Measurements from ENCODE around the gene GK. TPM values are rescaled to one million over a fixed set of nuclear protein-coding genes. Genes with fewer than 3 reads are reported as not detected.
A peak's percentile ranks its signal among the peaks of the same experiment; 100 is the strongest.
"Not testable (repeated sequence)": the region's sequence is repeated elsewhere in the genome, so short reads cannot be mapped to it uniquely, and the experiment has no call there.

The GK gene
- total RNA-seq = 1.7 and 3.7 TPM in 2 replicates

DNA sequence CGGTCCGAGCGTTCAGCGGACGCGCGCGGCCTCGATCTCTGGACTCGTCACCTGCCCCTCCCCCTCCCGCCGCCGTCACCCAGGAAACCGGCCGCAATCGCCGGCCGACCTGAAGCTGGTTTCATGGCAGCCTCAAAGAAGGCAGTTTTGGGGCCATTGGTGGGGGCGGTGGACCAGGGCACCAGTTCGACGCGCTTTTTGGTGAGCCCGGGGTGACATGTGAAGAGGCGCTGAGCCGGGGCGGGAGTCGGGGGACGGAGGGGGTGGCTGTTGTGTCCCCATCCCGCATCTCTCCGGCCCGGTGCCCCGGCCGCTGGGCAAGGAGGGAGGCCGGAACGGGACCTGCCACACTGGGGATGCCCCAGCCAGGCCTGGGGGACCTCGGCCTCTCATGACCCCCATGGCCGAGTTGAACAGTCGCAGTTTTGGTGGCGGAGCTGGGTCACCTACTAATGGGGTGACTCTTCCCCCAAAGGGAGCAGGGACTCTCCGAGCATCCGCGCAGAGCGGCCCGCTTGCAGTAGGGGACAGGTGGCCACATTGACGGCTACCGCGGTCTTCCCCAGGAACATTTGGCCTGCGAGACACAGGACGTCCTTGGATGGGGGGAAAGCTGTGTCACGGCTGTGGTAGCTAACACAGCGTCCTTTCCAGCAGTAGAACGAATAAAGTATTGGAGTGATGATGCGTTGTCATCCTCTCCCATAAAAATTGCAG is at the start of gene GK:
Gene GK (plus strand): TSS at position 9 of the 717 bp plus-strand sequence. CDS start 115 bp downstream, at position 124.
- DNase-seq = peak; percentile 10

DNA sequence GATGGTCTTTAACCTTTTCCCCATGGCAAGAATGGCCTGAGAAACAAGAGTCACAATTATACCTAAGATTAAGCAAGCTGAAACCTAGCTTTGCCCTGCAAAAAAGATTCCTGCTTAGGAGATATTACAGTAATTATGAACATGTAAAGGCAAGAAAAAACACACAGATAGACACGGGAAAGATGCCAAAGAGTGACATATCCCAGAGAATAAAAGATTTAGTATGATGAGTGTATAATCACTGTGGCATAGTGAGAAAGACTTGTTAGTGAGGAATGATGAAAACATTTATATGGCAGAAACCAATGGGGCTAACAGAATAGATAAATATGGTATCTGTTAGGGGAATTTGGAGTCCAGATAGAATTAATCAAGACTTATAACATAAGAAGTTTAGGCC is 46.1 kb upstream of the GK start:
- no peak for DNase-seq

DNA sequence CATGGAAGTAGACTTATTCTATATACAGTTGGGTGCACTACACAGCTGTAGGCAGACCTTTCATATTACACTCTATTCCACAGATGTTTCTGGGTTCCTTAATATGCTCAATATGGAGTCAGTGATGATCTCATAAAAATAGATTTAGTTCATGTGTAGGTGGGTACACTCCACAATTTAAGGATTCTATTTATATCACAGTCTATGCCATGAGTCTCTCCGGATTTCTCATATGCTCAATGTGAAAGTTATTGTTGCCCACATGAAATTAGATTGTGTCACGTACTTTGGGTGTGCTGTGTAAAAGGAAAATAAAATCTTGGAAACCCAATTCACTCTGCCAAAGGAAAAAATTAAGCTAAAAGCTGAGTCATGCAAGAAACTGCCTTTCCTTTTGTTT is 43.2 kb upstream of the GK start:
- DNase-seq = no peak

DNA sequence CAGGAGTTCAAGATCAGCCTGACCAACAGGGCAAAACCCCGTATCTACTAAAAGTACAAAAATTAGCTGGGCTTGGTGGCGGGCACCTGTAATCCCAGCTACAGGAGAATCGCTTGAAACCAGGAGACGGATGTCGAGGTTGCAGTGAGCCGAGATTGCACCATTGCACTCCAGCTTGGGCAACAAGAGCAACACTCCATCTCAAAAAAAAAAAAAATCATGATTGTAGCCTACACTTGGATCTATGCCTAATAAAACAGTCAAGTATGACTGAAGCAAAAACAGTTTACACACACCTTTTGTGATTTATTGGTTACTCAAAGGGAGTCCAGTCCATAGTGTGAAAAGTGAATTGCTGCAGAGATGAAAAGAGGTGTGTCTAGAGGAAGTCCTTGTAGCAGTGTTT is 41.0 kb upstream of the GK start:
- no peak for DNase-seq

DNA sequence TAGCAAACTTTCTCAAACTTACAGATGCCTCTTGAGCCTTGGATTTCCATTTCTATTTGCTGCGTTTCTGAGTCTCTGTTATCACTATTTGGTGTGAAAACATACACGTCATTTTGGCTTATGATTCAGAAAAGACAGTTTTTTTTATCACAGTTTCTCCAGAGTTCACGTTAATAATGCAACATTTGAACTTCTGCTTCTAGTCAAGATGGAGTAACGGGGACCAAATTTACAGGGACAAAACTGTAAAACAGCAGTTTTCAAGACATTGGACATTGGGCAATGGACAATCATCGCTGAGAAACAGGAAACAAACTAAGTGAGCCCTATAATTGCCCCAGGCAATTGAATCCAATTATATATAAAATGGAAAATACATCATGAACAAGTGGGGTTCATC is 39.5 kb upstream of the GK start:
- DNase-seq = no peak

DNA sequence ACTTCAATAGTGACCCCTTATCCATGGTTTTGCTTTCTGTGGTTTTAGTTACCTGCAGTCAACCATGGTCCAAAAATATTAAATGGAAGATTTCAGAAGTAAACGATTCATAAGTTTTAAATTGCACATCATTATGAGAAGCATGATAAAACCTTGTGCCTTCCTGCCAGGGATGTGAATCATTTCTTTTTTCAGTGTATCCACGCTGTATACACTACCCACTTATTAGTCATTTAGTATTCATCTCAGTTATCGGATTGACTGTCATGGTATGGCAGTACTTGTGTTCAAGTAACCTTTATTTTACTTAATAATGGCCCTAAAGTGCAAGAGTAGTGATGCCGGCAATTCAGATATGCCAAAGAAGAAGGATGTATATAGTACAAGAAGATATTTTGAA is 38.0 kb upstream of the GK start:
- no peak for DNase-seq

DNA sequence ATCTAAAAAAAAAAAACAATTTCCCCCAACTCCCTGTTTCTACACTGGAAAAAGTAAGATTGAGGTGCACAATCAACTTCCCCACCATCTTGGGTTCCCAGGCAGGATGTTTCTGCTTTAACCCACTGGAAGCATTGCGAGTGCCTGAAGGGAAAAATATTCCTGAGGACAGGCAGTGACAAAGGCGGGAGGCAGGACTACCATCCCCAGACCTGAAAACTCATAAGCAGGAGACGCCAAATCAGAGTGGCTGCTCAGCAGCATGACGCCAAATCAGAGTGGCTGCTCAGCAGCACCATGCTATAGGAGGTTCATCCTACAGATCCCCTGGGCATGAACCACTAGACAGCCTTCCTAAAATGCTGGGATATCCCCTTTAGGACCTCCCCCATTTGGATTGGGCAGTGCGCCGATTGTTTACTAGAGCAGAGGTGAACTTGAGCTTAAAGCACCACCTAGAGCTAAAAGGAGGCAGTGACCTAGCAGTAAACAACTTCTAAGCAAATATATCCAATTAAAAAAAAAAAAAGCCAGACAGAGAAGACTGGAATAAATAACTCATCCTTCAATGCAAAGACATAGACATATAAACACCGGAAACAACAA is 35.0 kb upstream of the GK start:
- no peak for DNase-seq

DNA sequence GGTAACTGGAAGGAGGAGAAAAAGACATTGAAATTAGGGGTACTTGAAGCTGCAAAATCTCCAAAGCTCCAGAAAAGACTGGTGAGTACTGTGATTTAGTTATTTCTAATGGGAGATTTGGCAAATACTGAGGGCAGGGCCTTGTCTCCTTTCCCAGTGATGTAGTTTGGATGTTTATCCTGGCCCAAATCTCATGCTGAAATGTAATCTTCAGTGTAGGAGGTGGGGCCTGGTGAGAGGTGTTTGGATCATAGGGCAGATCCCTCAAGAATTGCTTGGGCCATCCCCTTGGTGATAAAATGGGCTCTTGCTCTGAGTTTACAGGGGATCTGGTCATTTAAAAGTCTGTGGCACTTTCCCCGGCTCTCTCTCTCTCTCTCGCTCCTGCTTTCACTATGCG is 33.1 kb upstream of the GK start:
- DNase-seq = no peak

DNA sequence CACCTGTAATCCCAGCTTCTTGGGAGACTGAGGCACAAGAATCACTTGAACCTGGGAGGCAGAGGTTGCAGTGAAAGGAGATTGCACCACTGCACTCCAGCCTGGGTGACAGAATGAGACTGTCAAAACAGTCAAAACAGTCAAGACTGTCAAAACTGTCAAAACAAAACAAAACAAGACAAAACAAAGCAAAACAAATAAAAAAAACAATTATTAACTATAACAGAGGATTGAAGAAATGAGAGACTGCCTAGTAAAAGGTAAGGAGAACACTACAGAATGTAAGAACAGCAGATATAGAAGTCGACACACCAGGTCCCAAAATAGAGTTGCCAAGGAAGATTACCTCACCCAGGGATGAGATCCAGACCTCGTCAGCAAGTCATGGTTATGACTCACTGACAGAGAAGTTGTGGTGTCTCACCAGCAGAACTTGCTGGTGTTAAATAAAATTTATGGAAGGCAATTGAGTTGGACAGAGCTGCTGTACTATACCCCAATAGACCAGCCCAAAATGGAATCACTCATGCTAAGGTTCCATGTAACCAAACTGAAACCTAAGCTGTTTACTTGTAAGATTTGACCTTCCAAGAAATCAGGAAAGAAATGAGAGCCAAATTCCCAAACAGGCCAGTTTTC is 32.1 kb upstream of the GK start:
- peak; percentile 7 for DNase-seq

DNA sequence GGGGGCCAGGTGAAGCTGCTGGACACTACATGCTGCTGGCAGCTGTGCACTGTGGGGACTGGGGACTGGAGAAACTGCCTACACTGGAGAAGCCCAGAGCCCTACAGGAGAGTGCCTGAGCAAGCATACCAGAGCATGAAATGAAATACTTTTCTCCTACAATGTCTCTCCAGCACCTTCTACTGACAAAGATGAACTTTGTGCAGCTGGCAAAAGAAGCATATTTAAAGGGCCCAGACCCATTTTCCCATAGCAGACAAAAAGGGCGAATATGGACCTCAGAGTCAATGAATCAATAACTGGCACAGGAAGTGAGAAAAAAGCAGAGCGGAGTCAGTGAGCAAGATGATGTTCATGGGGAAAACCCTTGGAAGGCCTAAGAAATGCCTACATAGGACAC is 30.9 kb upstream of the GK start:
- DNase-seq = no peak

DNA sequence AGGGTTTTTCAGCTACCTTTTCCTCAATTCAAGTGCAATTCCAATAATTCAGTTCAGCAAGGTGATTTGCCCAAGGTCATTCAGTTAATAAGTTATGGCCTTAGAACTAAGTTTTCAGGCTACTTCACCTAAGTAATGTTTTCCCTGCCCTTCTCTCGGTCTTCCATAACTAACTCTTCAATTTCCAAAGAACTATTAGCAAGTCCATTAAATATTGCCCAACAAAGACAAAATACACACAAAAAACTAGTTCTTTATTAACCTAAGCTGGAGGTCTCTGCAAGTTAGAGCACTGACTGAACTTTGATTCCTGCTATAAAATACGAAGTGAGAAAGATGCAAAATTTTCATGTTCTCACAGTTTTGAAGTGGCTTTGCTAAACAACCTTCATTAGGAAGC is 26.8 kb upstream of the GK start:
- no peak for DNase-seq

DNA sequence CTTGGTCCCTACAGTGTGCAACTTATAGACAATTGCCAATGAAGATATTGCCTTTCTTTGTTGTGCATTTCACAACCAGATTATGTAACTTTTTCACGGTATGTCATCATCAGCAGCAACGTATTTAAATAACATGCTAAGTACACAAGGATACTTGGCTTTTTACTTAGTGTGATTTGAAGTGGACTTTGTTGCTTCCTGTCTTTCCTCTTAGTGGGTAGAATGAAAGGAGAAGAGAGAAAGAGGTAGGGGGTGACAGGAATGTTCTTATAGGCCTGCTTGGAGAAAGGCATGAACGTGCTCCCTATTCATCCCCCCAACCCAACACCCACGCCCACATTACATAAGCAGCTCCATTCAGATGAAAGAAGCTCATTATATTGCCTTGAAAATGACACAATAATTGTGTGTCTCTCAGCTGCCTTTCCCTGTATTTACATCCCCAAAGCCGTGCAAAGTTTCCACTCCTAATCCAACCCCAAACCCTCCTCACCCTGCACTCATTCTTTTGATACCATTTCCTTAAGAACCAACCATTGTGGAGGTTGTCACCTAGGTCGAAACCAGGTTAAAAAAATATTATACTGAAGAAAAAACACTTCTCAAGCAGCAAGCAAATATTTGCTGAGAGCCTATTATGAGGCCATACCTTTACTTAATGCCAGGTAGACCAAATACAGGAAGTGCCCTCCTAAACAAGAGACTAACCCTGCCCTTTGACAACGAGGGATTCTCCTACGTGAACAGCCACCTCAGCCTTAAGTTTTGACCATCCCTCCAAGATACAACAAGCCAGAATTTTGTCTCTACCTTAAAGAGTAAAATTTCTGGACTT is 25.2 kb upstream of the GK start:
- no peak for DNase-seq

DNA sequence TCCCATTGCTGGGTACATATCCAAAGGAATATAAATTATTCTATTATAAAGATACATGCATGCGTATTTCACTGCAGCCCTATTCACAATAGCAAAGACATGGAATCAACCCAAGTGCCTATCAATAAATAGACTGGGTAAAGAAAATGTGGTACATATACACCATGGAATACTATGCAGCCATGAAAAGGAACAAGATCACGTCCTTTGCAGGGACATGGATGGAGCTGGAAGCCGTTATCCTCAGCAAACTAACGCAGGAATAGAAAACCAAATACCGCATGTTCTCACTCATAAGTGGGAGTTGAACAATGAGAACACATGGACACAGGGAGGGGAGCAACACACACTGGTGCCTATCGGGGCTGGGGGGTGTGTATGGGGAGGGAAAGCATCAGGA is 19.2 kb upstream of the GK start:
- DNase-seq = not testable (repeated sequence)

DNA sequence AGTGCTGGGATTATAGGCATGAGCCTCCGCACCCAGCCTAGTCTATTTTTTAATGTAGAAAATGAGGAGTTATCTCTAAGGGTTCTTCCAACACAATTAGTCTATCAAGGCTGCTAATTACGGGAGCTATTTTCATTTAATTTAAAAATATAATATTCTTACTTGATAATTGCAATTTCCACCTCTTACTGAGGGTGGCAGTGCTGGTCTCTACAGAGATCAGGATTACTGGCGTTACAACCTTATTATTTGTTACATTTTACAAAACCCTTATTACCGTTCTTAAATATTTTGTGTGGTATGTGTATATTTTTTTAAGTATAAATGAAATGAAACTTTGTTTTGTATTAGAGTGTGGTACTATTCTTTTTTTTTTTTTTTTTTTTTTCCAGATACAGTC is 17.6 kb upstream of the GK start:
- peak; percentile 38 for DNase-seq

DNA sequence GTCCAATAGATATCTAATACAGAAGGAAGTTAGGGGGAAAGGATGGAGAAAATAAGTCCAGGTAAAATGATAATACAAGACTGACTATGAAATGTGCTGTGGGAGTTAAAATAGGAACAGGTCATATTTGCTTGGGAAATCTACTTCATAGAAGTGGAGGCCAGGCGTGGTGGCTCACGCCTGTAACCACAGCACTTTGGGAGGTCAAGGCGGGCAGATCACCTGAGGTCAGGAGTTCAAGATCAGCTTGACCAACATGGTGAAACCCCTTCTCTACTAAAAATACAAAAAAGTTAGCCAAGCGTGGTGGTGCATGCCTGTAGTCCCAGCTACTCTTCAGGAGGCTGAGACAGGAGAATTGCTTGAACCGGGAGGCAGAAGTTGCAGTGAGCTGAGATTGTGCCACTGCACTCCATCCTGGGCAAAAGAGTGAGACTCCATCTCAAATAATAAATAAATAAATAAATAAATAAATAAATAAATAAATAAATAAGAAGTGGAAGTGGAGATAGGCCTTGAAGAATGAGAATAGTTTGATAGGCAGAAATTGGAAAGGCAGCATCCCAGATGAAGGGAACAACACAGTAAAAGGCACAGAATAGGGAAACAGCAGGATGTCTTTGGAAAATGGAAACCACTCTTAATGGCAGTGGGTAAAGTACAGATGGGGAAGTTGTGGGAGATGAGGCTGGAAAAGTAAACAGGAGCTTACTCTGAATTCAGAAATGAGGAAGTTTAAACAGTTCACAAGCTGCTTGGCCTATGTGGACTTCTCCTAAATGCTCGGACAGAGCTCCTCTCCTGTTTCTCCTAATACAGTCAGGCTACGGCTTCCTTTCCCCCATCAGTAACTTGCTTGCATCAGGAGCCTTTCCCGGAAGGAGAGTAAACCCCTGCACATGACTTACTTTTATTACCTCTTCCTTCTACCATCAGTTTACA is 15.1 kb upstream of the GK start:
- DNase-seq = no peak

DNA sequence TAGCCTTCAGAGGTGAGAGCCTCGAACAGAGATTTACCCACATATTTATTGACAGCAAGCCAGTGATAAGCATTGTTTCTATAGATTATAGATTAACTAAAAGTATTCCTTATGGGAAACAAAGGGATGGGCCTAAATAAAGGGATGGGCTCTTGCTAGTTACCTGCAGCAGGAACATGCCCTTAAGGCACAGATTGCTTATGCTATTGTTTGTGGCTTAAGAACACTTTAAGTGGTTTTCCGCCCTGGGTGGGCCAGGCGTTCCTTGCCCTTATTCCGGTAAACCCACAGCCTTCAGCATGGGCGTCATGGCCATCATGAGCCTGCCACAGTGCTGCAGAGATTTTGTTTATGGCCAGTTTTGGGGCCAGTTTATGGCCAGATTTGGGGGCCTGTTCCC is 13.5 kb upstream of the GK start:
- not testable (repeated sequence) for DNase-seq

DNA sequence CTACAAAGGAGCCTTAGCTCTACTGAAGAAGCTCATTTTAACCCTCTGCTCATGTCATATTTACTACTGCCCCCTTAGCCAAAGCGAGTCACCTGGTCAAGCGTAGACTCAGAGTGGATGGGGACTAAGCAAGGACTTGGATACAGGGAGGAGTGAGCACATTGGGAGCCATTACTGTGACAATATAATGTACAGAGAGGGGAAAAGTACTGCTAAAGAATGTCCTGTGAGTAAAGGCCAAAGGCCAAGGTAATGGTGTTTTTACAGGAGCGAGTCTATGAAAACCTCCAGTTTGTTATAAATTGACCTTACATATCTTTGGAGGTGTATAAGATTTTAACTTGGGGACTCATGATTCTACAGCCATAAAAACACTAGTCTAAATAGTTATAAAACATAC is 10.6 kb upstream of the GK start:
- no peak for DNase-seq

DNA sequence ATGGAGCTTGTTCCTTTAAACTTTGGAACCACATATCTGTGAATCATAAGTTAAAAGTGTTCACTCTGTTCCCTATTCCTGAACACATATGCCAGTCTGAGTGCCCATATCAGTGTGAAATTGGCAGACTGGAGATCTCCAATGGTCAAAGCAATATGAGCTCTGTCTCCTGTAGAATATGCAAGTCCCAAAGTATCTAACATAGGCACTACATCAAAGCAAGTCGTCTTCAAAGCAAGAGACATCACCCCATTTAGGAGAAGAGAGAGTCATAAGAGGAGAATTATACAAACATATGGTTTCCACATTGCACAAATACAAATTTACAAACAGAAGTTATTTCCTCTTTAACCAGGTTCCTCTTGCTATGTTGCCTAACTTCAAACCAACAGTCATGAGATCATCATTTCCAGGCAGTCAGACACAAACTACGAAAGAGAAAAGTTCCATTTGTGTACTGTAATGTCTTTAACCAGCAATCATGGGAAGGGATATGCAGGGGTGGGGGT is 9.9 kb upstream of the GK start:
- no peak for DNase-seq

DNA sequence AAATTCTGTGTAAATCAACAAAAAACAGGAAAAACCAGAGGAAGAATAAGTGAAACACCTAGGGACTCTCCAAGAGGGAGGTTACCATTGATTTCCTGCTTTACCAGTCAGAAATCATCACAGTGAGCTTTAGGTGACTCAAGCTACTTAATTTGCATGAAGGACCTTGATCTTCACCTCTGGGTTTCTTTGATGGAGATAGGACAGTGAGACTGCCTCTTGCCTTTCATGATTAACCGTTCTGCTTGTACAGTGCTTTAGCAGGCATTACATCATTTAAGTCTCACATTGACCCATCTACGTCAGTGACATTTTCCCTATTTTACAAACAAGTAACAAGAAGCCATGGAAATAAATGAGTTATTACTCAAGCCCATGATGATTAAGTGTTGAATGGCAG is 3.4 kb upstream of the GK start:
- DNase-seq = no peak

DNA sequence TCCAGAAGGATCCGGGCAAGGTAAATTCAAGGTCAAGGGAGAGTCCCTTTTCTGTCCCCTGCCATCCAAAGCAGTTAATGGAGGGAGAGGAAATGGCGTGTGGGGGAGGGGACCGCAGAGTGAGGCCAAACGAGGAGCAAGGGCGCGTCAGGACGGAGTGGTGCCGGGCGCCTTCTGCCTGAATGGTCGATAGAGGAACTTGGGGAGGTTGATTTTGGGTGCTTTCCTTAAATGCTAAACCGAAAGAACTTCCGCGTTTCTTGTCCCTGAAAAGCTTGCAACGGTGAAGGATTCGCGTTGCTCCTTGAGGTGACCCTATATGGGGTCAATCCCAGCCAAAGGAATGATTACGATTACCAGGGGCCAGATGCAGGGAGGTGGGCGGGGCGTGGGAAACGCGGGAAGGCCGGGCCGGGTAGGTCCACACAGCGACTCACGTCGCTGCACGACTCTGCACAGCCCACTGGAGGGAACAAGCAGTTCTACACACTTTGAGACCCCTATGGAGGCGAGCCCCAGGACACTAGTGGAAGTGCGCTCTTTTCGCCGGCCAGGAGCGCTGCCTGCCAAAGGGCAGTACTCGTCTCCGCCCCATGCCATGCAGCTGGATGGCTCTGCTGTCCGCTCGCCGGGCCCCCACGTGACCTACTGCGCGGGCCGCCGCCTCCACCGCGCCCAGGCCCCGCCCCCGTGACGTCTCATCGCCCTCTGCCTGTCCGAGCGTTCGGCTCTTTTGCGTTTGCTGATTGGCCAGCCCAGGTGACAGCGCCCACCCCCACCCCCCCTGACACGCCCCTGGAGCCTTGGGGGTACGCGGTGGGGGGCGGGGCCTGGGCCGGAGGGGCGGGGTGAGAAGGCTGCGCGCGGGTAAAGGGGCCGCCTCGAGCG is 452 bp upstream of the GK start:
- peak; percentile 92 for DNase-seq

DNA sequence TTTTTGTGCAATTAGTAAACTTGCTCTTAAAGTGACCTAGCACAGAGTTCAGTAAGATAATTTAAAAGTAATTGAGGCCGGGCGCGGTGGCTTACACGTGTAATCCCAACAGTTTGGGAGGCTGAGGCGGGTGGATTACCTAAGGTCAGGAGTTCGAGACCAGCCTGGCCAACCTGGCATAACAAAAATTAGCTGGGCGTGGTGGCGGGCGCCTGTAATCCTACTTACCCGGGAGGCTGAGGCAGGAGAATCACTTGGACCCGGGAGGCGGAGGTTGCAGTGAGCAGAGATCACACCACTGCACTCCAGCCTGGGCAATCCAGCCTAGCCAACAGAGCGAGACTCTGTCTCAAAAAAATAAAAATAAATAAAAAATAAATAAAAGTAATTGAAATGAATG is 1.2 kb downstream of the GK start:
- DNase-seq = not testable (repeated sequence)

Measured in dermis blood vessel endothelial cell (primary cell).